HFFc6 (cell line): ENCODE data around the gene NHLRC4. TPM values are rescaled to one million over a fixed set of nuclear protein-coding genes. Genes with fewer than 3 reads are reported as not detected.

ENCODE experiments used
- DNase-seq: peaks from one replicate; pipeline ENCODE4 v3.0.0-alpha.2; 2018
- H3K27ac Mint-ChIP-seq: 2 replicates; pipeline ENCODE4 v1.8.0; 2020; ENCODE audit warnings: mild to moderate bottlenecking, mixed read lengths
- H3K27me3 Mint-ChIP-seq: 2 replicates; pipeline ENCODE4 v1.8.0; 2021; ENCODE audit warnings: mild to moderate bottlenecking, moderate library complexity, mixed read lengths; ENCODE audit not compliant: insufficient read depth
- H3K36me3 Mint-ChIP-seq: 2 replicates; pipeline ENCODE4 v1.8.0; 2021; ENCODE audit warnings: low read depth, mixed read lengths
- H3K4me1 Mint-ChIP-seq: 2 replicates; pipeline ENCODE4 v1.8.0; 2020; ENCODE audit warnings: low read depth, mixed read lengths
- H3K4me3 Mint-ChIP-seq: 2 replicates; pipeline ENCODE4 v1.8.0; 2020; ENCODE audit warnings: mild to moderate bottlenecking, moderate library complexity, mixed read lengths
- H3K9me3 Mint-ChIP-seq: 2 replicates; pipeline ENCODE4 v1.8.0; 2020; ENCODE audit warnings: mild to moderate bottlenecking, mixed read lengths
- total RNA-seq, 6 experiments: library from RNA; stranded (reverse); fragmentation: NEBNext Ultra II Directional; extraction: Animal tissue kit (Norgen Biotek cat#: 25700); gene quantifications; 2 replicates in 1 of 6; 3 replicates in 5 of 6; pipeline ENCODE4 v1.2.3, GENCODE V29; 2021
- TF ChIP-seq, protein P1 (sequence below): fragments of 200-600 bp; sonication (generic); IDR thresholded peaks from 2 replicates; pipeline ENCODE4 v1.5.0; 2021; ENCODE audit warnings: antibody characterized with exemption, mild to moderate bottlenecking

NHLRC4 gene
- total RNA-seq, 6 experiments from 2014 or later = 0.24 to 0.58 (median 0.28) TPM; not detected in 1

DNA sequence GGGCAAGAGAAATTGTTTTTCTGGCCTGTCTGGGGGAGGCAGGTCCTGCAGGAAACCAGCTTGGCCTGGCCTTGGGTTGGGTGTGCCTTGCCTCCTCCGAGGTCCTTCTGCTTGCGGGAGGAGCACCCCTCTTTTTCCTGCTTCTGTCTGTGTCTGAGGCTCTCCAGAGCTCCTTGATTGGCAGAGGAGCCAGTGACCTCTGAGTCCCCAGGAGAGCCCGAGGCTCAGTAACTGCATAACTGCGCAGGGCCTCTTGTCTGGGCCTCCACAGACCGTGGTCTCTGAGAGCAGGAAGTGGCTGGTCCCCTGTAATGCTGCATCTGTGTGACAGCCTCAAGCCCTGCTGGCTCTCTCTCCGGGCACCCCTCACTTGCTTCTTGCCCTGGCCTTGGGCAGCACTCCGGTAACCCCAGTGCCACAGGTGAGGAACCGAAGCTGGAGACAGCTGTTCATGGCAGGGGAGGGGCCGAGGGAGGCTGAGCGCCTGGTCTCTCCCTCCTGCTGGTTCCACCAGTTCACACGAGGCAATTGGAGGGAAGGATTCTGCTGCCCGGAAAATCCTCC lies 37.7 kb upstream of the NHLRC4 start:
- Mint-ChIP-seq H3K36me3 (peaks cover 8% of the 10 kb centered on the region), H3K4me1 (peaks cover 39% of the 10 kb centered on the region), H3K4me3 (peak overlapping the region; percentile 96), H3K27me3 (peaks cover 14% of the 10 kb centered on the region), H3K27ac (peak overlapping the region; percentile 98), H3K9me3 (no peaks in the 10 kb centered on the region)
- TF ChIP-seq, protein P1, sequence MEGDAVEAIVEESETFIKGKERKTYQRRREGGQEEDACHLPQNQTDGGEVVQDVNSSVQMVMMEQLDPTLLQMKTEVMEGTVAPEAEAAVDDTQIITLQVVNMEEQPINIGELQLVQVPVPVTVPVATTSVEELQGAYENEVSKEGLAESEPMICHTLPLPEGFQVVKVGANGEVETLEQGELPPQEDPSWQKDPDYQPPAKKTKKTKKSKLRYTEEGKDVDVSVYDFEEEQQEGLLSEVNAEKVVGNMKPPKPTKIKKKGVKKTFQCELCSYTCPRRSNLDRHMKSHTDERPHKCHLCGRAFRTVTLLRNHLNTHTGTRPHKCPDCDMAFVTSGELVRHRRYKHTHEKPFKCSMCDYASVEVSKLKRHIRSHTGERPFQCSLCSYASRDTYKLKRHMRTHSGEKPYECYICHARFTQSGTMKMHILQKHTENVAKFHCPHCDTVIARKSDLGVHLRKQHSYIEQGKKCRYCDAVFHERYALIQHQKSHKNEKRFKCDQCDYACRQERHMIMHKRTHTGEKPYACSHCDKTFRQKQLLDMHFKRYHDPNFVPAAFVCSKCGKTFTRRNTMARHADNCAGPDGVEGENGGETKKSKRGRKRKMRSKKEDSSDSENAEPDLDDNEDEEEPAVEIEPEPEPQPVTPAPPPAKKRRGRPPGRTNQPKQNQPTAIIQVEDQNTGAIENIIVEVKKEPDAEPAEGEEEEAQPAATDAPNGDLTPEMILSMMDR = no peak
- DNase-seq = no peak

DNA sequence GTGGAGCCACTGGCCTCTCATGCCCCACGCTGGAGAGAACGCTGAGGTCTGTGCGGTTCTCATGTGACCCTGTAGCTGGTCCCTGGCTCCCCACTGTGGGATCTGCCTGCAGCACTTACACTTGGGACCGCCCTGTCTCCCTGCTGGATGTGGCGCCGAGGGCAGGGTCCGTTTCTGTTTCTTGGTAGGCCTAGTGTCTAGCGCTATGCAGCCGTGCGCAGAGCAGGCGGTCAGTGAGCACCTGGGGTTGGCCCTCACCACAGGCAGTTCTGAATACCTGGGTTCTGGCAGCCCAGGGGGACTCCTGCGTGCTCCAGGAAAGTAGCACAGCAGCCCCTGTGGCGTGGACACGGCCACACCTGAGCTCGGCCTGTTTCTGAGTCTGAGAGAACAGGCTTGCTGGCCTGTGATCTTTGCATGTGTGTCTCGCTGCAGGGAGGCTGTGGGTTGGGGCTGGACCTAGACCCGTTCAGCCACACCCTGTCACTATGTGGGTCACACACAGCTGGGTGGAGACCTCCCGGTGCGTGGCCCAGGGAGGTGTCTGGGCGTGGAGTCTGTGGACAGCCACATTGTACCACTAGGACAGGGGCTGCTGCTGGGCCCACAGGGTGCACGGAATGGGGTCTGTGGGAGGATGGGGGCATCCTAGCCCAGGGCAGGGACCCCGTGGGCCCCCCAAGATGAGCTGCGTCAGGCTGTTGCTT lies 36.5 kb upstream of the NHLRC4 start:
- DNase-seq = no peak

DNA sequence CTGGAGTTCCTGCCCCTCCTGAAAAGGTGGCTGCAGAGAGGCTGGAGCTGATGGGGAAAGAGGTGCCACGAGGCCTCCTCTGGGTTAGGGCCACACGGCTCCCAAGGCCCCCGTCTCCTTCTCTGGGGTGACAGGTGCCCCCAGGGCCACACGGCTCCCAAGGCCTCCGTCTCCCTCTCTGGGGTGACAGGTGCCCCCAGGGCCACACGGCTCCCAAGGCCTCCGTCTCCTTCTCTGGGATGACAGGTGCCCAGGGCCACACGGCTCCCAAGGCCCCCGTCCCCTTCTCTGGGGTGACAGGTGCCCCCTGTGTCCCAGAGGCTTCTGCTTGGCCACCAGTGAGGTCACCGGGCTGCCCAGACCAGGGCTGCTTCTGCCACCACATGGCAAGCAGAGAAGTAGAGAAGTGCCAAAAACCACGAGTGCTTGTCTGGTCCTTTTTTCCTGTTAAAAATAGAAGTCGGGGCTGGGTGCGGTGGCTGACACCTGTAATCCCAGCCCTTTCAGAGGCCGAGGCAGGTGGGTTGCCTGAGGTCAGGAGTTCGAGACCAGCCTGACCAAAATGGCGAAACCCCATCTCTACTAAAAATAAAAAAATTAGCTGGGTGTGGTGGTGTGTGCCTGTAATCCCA lies 35.2 kb upstream of the NHLRC4 start:
- Mint-ChIP-seq H3K27ac (no peak overlapping the region), H3K9me3 (no peaks in the 10 kb centered on the region), H3K4me3 (no peak overlapping the region), H3K36me3 (peaks cover 3% of the 10 kb centered on the region; the same call in 1 of the 2 replicates), H3K27me3 (peaks cover 7% of the 10 kb centered on the region), H3K4me1 (peaks cover 33% of the 10 kb centered on the region)
- DNase-seq = no peak
- TF ChIP-seq, protein P1 = no peak

More for the DNA sequence above, 36.5 kb upstream of the NHLRC4 start:
- Mint-ChIP-seq H3K9me3 (no peaks in the 10 kb centered on the region), H3K36me3 (peaks cover 7% of the 10 kb centered on the region), H3K4me3 (peak overlapping the region; percentile 96; the same call in 1 of the 2 replicates), H3K27ac (peak overlapping the region; percentile 98), H3K27me3 (peaks cover 13% of the 10 kb centered on the region), H3K4me1 (peaks cover 39% of the 10 kb centered on the region)
- TF ChIP-seq, protein P1 = no peak

DNA sequence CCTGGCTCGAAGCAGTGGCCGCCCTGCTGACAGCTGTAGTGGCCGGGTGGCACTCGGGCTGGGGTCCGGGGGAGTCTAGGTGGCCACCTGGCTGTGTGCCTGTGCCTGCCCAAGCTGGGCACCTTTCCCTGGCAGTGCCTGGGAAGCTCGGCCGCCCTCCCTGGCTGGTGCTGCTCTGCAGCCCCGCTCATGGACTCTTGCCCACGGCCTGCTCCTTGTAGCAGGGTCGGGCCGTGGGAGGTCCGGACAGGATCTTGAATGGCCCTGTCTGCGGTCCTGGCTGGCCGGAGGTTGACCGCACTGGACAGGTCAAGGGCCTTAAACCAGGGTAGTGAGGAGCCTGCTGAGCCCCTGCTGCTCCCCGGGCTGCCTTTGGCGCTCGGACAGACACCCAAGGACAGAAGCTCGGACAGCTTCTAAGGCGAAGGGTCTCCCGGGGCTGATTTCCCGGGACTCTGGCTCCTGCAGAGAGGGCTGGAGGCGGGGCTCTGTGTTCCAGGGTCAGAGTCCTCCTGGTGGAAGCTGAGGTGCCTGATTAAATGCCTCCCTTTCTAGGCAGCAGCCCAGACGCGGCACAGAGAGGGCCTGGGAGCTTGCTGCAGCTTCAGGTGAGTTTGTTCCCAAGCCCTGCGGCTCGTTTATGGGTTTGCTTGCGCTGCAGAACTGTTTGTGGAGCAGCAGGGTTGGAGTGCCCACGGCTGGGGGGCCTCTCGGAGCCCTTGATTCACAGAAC lies 33.2 kb upstream of the NHLRC4 start:
- Mint-ChIP-seq H3K27ac (no peak overlapping the region), H3K4me3 (no peak overlapping the region), H3K9me3 (no peaks in the 10 kb centered on the region), H3K4me1 (peaks cover 28% of the 10 kb centered on the region), H3K27me3 (peaks cover 3% of the 10 kb centered on the region), H3K36me3 (peaks cover 1% of the 10 kb centered on the region; the same call in 1 of the 2 replicates)
- TF ChIP-seq, protein P1 = no peak
- DNase-seq = no peak

DNA sequence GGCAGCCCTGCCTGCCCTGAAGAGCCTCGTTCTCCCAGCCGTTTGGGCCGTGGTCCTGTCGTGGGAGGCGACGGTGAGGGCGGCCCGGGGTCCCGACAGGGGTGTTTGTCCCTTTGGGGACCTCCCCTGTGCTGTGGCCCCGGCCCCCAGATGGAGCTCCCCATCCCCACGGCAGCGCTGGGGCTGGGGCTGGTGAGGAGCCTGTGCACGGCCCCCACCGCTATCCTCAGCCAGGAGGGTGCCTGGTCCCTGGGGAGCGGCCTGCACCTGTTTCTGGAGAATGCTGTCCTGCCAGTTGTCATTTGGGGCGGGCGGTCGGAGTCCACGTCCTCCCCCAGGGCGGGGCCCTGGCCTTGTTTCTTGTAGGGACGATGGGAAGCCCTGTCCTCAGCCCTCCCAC lies 32.7 kb upstream of the NHLRC4 start:
- DNase-seq = no peak
- no peak overlapping the region for H3K27ac Mint-ChIP-seq
- no peaks in the 10 kb centered on the region for H3K36me3 Mint-ChIP-seq
- H3K4me3 Mint-ChIP-seq = no peak overlapping the region
- TF ChIP-seq, protein P1 = no peak
- no peaks in the 10 kb centered on the region for H3K9me3 Mint-ChIP-seq
- H3K27me3 Mint-ChIP-seq = no peaks in the 10 kb centered on the region
- peaks cover 23% of the 10 kb centered on the region for H3K4me1 Mint-ChIP-seq
